Muscle layer of duodenum (tissue), 2 donors: ENCODE results near the gene MB.

Experiments used
- H3K27ac ChIP-seq: one replicate; pipeline ENCODE4 v1.7.0; 2013; ENCODE audit warnings: mild to moderate bottlenecking, low read length
- H3K27me3 ChIP-seq: one replicate; pipeline ENCODE4 v1.7.0; 2013; ENCODE audit warnings: low read depth, mild to moderate bottlenecking, control low read depth, low read length
- H3K36me3 ChIP-seq, 2 donors: one replicate each; pipeline ENCODE4 v1.7.0; 2013; ENCODE audit warnings: low read length in 2 of 2, control low read depth in 1 of 2, mild to moderate bottlenecking in 1 of 2; ENCODE audit not compliant: insufficient read depth in 2 of 2, control insufficient read depth in 1 of 2
- H3K4me1 ChIP-seq, 2 donors: one replicate each; pipeline ENCODE4 v1.7.0; 2013; ENCODE audit warnings: low read length in 2 of 2, mild to moderate bottlenecking in 2 of 2, control low read depth in 1 of 2, moderate library complexity in 1 of 2; ENCODE audit not compliant: insufficient read depth in 2 of 2, control insufficient read depth in 1 of 2
- H3K4me3 ChIP-seq, 2 donors: one replicate each; pipeline ENCODE4 v1.7.0; 2013; ENCODE audit warnings: low read length in 2 of 2, low read depth in 1 of 2, mild to moderate bottlenecking in 1 of 2
- H3K9me3 ChIP-seq, 2 donors: one replicate each; pipeline ENCODE4 v1.7.0; 2013; ENCODE audit warnings: low read length in 2 of 2, control low read depth in 1 of 2, mild to moderate bottlenecking in 1 of 2; ENCODE audit not compliant: control insufficient read depth in 1 of 2
- donor health status: healthy.

Gene MB

DNA sequence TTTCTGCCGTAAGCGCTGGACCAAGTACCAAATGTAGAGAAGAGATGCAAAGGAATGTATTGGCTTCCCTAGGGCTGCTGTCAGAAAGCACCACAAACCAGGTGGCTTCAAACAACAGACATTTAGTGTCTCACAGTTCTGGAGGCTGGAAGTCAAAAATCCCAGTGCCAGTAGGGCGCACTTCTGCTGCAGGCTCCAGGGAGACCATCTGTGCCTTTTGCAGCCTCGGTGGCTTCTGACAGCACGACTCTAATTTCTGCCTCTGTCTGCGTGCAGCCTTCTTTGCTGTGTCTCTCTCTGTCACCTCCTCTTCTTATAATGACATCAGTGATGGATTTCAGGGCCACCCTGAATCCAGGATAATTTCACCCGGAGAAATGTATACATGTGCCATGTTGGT is 34.0 kb upstream of the MB start:
- Histone ChIP-seq H3K4me1 (peaks cover 9 to 13% of the 10 kb centered on the region in 2 donors), H3K9me3 (no peaks in the 10 kb centered on the region), H3K27me3 (no peaks in the 10 kb centered on the region), H3K27ac (no peak overlapping the region), H3K4me3 (no peak overlapping the region), H3K36me3 (peaks cover 4 to 5% of the 10 kb centered on the region in 2 donors)

DNA sequence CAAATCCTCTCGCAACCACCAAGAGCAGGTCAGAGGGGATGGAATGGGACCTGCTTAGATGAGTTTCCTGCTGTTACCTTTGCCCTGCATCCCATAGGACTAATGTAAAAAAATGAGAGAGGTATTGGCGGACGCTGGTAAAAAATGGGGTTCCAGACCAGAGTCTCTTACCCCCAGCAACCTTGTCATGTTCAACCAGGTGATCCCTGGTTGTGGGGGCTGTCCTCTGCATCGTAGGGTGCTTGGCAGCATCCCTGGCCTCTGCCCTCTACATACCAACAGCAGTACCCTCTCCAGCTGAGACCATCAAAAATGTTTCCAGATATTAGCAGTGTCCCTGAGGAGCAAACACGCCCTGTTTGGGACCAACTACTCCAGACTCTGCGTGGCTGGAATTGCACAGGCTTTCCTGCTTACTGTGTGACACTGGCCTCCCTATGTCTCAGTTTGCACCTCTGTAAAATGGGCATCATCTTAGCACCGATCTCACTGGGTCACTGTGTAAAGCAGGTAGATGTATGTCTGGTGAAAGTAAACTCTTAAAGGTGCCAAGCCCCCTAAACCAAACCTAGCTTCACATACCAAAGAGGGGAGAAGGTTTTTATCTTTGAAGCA is 32.6 kb upstream of the MB start:
- no peaks in the 10 kb centered on the region for H3K9me3 ChIP-seq
- peaks cover 9 to 13% of the 10 kb centered on the region in 2 donors for H3K4me1 ChIP-seq
- H3K36me3 ChIP-seq = no peaks in the 10 kb centered on the region
- H3K27me3 ChIP-seq = no peaks in the 10 kb centered on the region
- peak overlapping the region; percentile 81 to 100 for H3K4me3 ChIP-seq
- peak overlapping the region; percentile 100 for H3K27ac ChIP-seq

DNA sequence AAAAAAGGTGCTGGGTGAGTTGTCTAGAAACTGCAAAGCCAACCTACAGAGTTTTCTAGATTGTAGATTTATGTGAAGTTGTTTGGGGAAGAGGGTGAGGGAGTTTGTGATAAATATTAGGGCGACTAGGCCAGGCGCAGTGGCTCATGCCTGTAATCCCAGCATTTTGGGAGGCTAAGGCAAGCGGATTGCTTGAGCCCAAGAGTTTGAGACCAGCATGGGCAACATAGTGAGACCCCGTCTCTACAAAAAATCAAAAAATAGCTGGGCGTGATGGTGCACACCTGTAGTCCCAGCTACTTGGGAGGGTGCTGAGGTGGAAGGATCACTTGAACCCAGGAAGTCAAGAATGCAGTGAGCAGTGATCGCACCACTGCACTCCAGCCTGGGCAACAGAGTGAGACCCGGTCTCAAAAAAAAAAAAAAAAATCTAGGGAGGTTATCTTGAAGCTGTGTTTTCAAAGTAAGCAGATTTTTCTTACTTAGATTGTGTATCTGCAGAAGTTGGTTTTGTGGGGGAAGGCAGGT is 32.0 kb upstream of the MB start:
- H3K36me3 ChIP-seq = no peaks in the 10 kb centered on the region
- peak overlapping the region; percentile 100 for H3K27ac ChIP-seq
- H3K4me3 ChIP-seq = peak overlapping the region; percentile 81 to 100
- H3K4me1 ChIP-seq = peaks cover 9 to 13% of the 10 kb centered on the region in 2 donors
- H3K27me3 ChIP-seq = no peaks in the 10 kb centered on the region
- no peaks in the 10 kb centered on the region for H3K9me3 ChIP-seq

DNA sequence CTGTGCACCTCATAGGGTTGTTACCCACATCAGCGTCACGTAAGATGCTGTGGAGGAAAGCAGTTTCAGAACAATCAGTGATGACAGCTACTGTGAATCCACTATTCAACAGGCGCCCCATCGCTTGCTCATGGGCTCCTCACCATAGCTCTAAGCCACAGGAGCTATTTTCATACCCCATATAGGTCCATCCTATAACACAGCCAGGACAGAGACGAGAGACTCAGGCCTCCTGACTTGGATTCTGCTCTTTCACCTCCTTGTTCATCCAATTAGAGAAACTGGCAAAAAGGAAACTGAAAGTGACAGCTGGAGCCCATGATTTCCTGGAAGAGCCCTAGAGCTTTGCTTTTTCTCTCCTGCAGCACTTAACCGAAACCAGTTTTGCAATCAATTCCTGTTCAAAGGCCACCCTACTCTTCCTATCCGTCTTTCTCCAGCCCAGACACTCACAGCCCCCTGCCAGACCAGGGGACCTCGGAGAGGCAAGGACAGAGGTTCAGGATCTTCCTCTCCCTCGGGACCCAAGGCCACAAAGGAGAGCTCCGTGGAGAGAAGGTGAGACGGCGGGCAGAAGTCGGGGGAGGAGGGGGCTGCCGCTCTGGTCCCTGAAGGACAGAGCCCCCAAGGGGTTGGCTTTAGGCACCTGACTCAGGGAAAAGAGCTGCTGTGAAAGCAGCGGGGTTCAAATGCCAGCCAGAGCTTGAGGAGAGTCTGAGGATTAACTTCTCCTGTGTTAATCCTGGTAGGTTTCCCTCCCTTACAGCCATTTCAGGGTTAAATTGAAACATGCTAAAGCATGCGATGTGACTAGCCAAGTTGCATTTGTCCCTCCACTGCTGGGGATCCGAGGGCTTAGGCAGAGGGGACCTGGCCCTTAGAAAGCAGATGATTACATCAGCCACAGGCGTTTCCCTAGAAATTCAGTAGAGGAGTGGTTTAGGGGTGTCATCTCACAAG is 31.2 kb upstream of the MB start, which contains the start of gene APOL6:
Gene APOL6 (plus strand): TSS at position 381 of the 960 bp plus-strand sequence. CDS start 7,980 bp downstream, outside the sequence.
- peak within 1 kb of the TSS; percentile 100 for H3K27ac ChIP-seq
- no peaks in the 10 kb centered on the region for H3K36me3 ChIP-seq
- H3K9me3 ChIP-seq = no peaks in the 10 kb centered on the region
- peak within 1 kb of the TSS; percentile 81 to 100 for H3K4me3 ChIP-seq
- peaks cover 9 to 13% of the 10 kb centered on the region in 2 donors for H3K4me1 ChIP-seq
- H3K27me3 ChIP-seq = no peaks in the 10 kb centered on the region

DNA sequence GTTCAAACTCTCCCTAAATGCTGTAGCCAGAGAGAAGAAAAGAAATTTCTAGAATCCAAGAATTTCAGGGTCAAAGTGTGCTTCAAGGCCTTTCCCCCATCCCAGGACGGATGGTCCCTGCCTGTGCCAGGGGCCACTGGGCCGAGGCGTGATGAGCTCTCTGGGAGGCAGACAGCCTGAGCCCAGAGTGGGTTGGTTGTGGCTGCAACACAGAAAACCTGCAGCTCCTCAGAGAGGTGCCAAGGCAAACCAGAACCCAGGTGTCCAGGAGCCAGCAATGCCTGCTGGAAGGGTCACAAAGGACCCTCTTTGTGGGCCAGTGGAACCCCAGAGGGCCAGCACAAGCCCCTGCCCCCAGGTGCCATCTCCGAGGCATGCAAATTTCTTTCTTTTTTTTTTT is 28.5 kb upstream of the MB start:
- no peaks in the 10 kb centered on the region for H3K27me3 ChIP-seq
- H3K9me3 ChIP-seq = no peaks in the 10 kb centered on the region
- no peak overlapping the region for H3K4me3 ChIP-seq
- no peak overlapping the region for H3K27ac ChIP-seq
- H3K4me1 ChIP-seq = peaks cover 9 to 13% of the 10 kb centered on the region in 2 donors
- no peaks in the 10 kb centered on the region for H3K36me3 ChIP-seq

DNA sequence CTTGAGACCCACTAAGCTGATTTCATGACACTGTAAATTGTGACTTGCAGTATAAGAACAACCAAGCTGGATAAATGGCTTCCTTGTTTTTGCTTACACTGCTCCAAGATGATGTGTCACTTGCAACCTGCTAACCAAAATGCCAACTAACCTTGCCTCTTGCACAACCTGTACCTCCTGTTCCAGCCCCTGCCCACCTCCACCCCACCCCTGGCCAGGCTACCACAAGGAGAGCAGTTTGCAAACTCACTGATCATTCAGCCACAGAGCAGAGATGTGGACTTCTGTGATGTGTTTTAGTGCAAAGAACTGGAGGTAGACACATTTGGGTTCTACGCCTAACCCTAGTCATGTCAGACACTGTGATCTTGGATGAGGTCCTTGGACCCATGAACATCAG is 26.9 kb upstream of the MB start:
- H3K4me1 ChIP-seq = peaks cover 4% of the 10 kb centered on the region in 2 donors
- H3K4me3 ChIP-seq = no peak overlapping the region
- no peaks in the 10 kb centered on the region for H3K27me3 ChIP-seq
- no peaks in the 10 kb centered on the region for H3K9me3 ChIP-seq
- no peak overlapping the region for H3K27ac ChIP-seq
- H3K36me3 ChIP-seq = no peaks in the 10 kb centered on the region

DNA sequence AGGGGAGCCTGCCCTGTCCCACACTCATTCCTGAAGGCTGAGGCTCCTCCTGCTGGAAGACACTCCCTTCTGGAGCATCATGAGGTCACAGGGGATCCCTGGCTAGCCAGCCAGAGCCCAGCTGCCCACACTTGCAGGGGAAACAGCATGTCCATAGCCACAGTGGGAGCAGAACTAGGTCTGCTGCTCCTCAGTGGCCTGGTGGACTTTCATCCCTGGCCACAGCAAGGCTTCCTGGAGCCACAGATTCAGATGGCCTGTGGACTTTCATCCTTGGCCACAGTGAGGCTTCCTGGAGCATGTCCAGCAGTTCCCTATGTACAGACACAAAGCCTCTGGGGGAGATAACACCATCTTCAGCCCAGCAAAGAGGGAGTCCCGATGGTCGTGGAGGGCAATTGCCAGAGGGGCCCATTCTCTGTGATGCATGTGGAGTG is 25.2 kb upstream of the MB start:
- H3K4me1 ChIP-seq = peaks cover 4 to 12% of the 10 kb centered on the region in 2 donors

DNA sequence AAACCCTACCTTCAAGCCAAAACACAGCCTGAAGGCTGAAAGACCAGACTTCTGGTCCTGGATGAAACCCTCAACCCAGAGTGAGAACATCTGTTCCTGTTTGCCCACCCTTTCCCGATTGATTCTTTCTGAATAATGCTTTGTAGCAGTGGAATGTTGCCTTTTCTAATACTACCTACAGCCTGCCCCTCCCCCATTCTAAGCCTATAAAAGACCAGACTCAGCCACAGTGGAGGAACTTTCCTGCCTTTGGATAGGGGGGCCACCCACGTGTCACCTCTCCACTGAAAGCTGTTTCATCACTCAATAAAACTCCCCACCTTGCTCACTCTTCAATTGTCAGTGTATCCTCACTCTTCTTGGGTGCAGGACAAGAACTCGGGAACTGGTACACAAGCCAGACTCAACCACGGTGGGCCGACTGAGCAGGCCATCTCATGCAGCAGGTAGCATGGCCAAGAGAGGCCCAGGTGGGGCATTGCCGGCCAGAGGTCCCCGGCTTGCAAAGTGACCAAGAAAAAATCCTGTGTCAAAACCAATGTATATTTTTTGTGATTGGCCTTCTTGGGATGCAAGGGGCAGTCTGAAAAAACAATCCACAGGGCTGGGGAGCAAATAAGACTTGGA is 24.5 kb upstream of the MB start:
- Histone ChIP-seq H3K36me3 (no peaks in the 10 kb centered on the region), H3K27me3 (no peaks in the 10 kb centered on the region), H3K27ac (no peak overlapping the region), H3K4me3 (no peak overlapping the region), H3K4me1 (peaks cover 0 to 18% of the 10 kb centered on the region in 2 donors), H3K9me3 (no peaks in the 10 kb centered on the region)

More for the DNA sequence above, 25.2 kb upstream of the MB start:
- H3K27ac ChIP-seq = no peak overlapping the region
- H3K36me3 ChIP-seq = no peaks in the 10 kb centered on the region
- no peaks in the 10 kb centered on the region for H3K27me3 ChIP-seq
- H3K4me3 ChIP-seq = no peak overlapping the region
- no peaks in the 10 kb centered on the region for H3K9me3 ChIP-seq

DNA sequence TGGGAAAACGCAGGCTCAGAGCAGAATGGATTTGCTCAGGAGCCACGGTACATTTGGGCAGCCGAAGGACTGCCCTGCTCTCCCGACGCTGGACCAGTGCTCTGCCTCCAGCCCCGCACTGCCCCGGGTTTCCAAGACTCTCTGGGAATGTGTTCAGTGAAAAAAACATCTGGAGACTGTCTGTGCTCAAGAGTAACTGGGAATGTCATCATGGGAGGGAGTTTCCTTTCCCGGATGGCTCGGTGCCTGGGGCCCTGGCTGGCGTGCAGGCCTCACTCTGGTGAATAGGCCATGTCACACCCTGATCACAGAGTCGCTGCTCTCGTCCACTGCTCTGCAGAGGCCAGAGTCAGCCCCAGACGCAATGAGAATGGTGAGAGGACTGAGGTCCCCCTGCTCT is 21.3 kb upstream of the MB start:
- no peaks in the 10 kb centered on the region for H3K36me3 ChIP-seq
- no peaks in the 10 kb centered on the region for H3K27me3 ChIP-seq
- peak overlapping the region in 1 of 2 donors; percentile 0 for H3K4me3 ChIP-seq
- H3K4me1 ChIP-seq = peaks cover 0 to 18% of the 10 kb centered on the region in 2 donors
- peak overlapping the region; percentile 85 for H3K27ac ChIP-seq
- no peaks in the 10 kb centered on the region for H3K9me3 ChIP-seq

DNA sequence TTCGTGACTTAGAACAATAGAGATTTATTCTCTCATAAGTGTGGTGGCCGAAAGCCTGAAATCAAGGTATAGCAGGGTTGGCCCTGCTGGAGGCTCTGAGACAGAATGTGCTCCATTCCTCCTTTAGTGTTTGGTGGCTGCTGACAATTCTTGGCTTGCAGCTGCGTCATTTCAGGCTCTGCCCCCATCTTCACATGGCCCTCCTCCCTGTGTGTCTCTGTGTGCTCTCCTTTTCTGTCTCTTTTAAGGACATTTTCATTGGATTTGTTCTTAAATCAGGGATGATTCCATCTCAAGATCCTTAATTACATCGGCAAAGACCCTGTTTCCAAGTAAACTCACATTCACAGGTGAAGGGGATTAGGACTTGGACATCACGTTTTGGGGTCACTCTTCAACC is 20.9 kb upstream of the MB start:
- Histone ChIP-seq H3K9me3 (no peaks in the 10 kb centered on the region), H3K36me3 (no peaks in the 10 kb centered on the region), H3K27me3 (no peaks in the 10 kb centered on the region), H3K4me1 (peaks cover 0 to 18% of the 10 kb centered on the region in 2 donors), H3K4me3 (peak overlapping the region in 1 of 2 donors; percentile 0), H3K27ac (peak overlapping the region; percentile 70)

DNA sequence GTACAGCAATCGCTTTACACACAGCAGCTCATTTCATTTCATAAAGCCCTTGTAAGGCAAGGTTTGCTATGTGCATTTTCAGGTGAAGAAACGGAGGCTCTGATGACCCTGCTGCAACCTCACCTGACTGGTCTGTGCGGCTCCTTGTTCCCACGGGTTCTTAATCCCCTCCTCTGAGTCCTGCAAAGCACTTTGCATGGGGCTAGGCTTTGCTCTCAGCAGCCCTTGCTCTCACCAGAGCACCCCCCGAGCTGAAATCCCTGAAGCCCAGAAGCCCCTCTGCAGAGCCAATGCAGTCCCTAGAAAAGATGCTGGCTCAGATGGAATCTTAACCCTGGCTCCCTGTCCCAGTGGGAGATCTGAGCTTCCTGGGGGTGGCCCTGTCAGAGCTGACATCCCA is 20.1 kb upstream of the MB start:
- Histone ChIP-seq H3K27ac (peak overlapping the region; percentile 70), H3K27me3 (no peaks in the 10 kb centered on the region), H3K36me3 (no peaks in the 10 kb centered on the region), H3K9me3 (no peaks in the 10 kb centered on the region), H3K4me3 (peak overlapping the region in 1 of 2 donors; percentile 0), H3K4me1 (peaks cover 0 to 18% of the 10 kb centered on the region in 2 donors)
